PC-3 (cell line): Measurements from ENCODE around the gene SIPA1L3. TPM values are rescaled to one million over a fixed set of nuclear protein-coding genes. Genes with fewer than 3 reads are reported as not detected.

Source experiments
- ATAC-seq: fragments of 200-7000 bp; cut with Tn5 transposase; 2 replicates; pipeline ENCODE4 v1.9.1; 2020; ENCODE audit warnings: mild to moderate bottlenecking, moderate library complexity
- BruUV-seq: library from RNA; stranded (reverse); fragments of 400-500 nt; replicated peaks from 2 replicates; lab custom pipeline; 2021; lab: Mats Ljungman, UMichigan
- CTCF ChIA-PET: fragments of 300-600 bp; sonication (Branson Sonifier 250); formaldehyde crosslinking; loops from one replicate; lab custom pipeline; 2022; ENCODE audit warnings: antibody characterized with exemption; lab: Charles Lee
- POLR2A ChIA-PET: fragments of 300-600 bp; sonication (Branson Sonifier 250); formaldehyde crosslinking; loops from one replicate; lab custom pipeline; 2022; ENCODE audit warnings: antibody characterized with exemption; ENCODE audit not compliant: unreplicated experiment; lab: Charles Lee
- DNase-seq: peaks from one replicate; pipeline ENCODE4 v3.0.0-alpha.2; 2015
- H2AFZ ChIP-seq: fragments of 300-600 bp; sonication (generic); 2 replicates; pipeline ENCODE4 v1.6.0; 2016; ENCODE audit warnings: antibody characterized with exemption, low read length
- H3F3A ChIP-seq: fragments of 300-600 bp; sonication (generic); one replicate; pipeline ENCODE4 v1.6.0; 2017; ENCODE audit warnings: antibody characterized with exemption, low read length, control low read depth, mild to moderate bottlenecking; ENCODE audit not compliant: unreplicated experiment
- H3K27ac ChIP-seq: fragments of 300-600 bp; sonication (generic); 2 replicates; pipeline ENCODE4 v1.5.1; 2016; ENCODE audit warnings: mild to moderate bottlenecking, low read length
- H3K27me3 ChIP-seq: fragments of 300-600 bp; sonication (generic); 2 replicates; pipeline ENCODE4 v1.6.1; 2016; ENCODE audit warnings: low read length, mixed read lengths
- H3K36me3 ChIP-seq: fragments of 300-600 bp; sonication (generic); 2 replicates; pipeline ENCODE4 v1.6.1; 2016; ENCODE audit warnings: low read depth, mixed run types, low read length, mixed read lengths
- H3K4me1 ChIP-seq: fragments of 300-600 bp; sonication (generic); 2 replicates; pipeline ENCODE4 v1.5.1; 2016; ENCODE audit warnings: low read length; ENCODE audit not compliant: insufficient read depth
- H3K4me2 ChIP-seq: fragments of 300-600 bp; sonication (generic); 2 replicates; pipeline ENCODE4 v1.6.0; 2016; ENCODE audit warnings: low read length
- H3K4me3 ChIP-seq: fragments of 300-600 bp; sonication (generic); 2 replicates; pipeline ENCODE4 v1.5.1; 2016; ENCODE audit warnings: mild to moderate bottlenecking, low read length, mixed read lengths
- H3K79me2 ChIP-seq: fragments of 300-600 bp; sonication (generic); 2 replicates; pipeline ENCODE4 v1.6.1; 2017; ENCODE audit warnings: low read length, mixed read lengths
- H3K9ac ChIP-seq: fragments of 300-600 bp; sonication (generic); 2 replicates; pipeline ENCODE4 v1.6.0; 2016; ENCODE audit warnings: mild to moderate bottlenecking, low read length
- H3K9me2 ChIP-seq: fragments of 300-600 bp; sonication (generic); replicated peaks from 2 replicates; pipeline ENCODE4 v1.6.1; 2016; ENCODE audit warnings: mixed run types, low read length, mixed read lengths
- H3K9me3 ChIP-seq: fragments of 300-600 bp; sonication (generic); 2 replicates; pipeline ENCODE4 v1.6.1; 2016; ENCODE audit warnings: low read length, mixed read lengths
- H4K20me1 ChIP-seq: fragments of 300-600 bp; sonication (generic); 2 replicates; pipeline ENCODE4 v1.6.1; 2016; ENCODE audit warnings: low read length, mixed read lengths
- CTCF ChIP-seq: fragments of 300-600 bp; sonication (generic); conservative IDR thresholded peaks from 2 replicates; pipeline ENCODE4 v1.5.1; 2017; ENCODE audit warnings: antibody characterized with exemption, low read depth, mild to moderate bottlenecking, low read length
- EZH2 ChIP-seq: fragments of 300-600 bp; sonication (generic); IDR thresholded peaks from one replicate; pipeline ENCODE4 v1.6.1; 2017; ENCODE audit warnings: antibody characterized with exemption, mild to moderate bottlenecking, low read length; ENCODE audit not compliant: unreplicated experiment
- EZH2phosphoT487 ChIP-seq: fragments of 300-600 bp; sonication (generic); IDR thresholded peaks from 2 replicates; pipeline ENCODE4 v1.6.1; 2018; ENCODE audit warnings: mild to moderate bottlenecking, antibody characterized with exemption, low read length, borderline replicate concordance
- intact Hi-C: fragments of 100-400 bp; cut with micrococcal nuclease; formaldehyde crosslinking; loops from 2 replicates; pipeline ENCODE4 v1.9.0; 2023
- total RNA-seq: library from RNA; depleted of rRNA; stranded (reverse); fragments of >200 nt; gene quantifications from 2 replicates; pipeline ENCODE4 v1.2.3, GENCODE V29; 2014

The SIPA1L3 gene
- total RNA-seq, 1 experiment from 2014 or later = 38.7 TPM

GRCh38 chr19:37979547-37980082 lies 72.6 kb downstream of the SIPA1L3 start:
- Histone ChIP-seq H3K4me3 (no peak overlapping the region), H3K9me2 (no peaks in the 10 kb centered on the region), H3K4me2 (no peak overlapping the region), H3K79me2 (peaks cover 85% of the 10 kb centered on the region), H3K9ac (no peak overlapping the region), H3K36me3 (no peaks in the 10 kb centered on the region; the same call in 1 of the 2 replicates), H3K27ac (no peak overlapping the region), H2AFZ (no peak overlapping the region), H4K20me1 (no peaks in the 10 kb centered on the region; the same call in 1 of the 2 replicates), H3K9me3 (no peaks in the 10 kb centered on the region), H3K4me1 (no peaks in the 10 kb centered on the region), H3F3A (no peaks in the 10 kb centered on the region), H3K27me3 (no peaks in the 10 kb centered on the region)
- POLR2A ChIA-PET = no interaction called here
- ATAC-seq (no peak), DNase-seq (no peak)
- TF ChIP-seq CTCF = no peak
- TF ChIP-seq EZH2phosphoT487 = no peak
- no peak for TF ChIP-seq EZH2
- intact Hi-C loops = no loop called here
- no TSS peak for BruUV-seq
- CTCF ChIA-PET = no interaction called here

- no peak overlapping the region for H2AFZ ChIP-seq
- H3K4me1 ChIP-seq = no peaks in the 10 kb centered on the region
- POLR2A ChIA-PET = no interaction called here
- H3F3A ChIP-seq = no peaks in the 10 kb centered on the region
- DNase-seq = no peak
- peaks cover 84% of the 10 kb centered on the region for H3K79me2 ChIP-seq
- H3K9ac ChIP-seq = no peak overlapping the region
- H3K9me2 ChIP-seq = no peaks in the 10 kb centered on the region
- CTCF ChIA-PET = no interaction called here
- no peak overlapping the region for H3K4me2 ChIP-seq
- H3K4me3 ChIP-seq = no peak overlapping the region
- no peak overlapping the region for H3K27ac ChIP-seq
- H4K20me1 ChIP-seq = no peaks in the 10 kb centered on the region; the same call in 1 of the 2 replicates
- TF ChIP-seq EZH2phosphoT487 (no peak), EZH2 (no peak), CTCF (no peak)
- BruUV-seq = no TSS peak
- intact Hi-C loops = no loop called here
- H3K27me3 ChIP-seq = no peaks in the 10 kb centered on the region
- H3K36me3 ChIP-seq = no peaks in the 10 kb centered on the region; the same call in 1 of the 2 replicates
- no peaks in the 10 kb centered on the region for H3K9me3 ChIP-seq
- ATAC-seq = no peak
Measured at GRCh38 chr19:37980419-37981170, 73.6 kb downstream of the SIPA1L3 start.
